ENCODE measurements around the gene NTHL1. TPM values are rescaled to one million over a fixed set of nuclear protein-coding genes. Genes with fewer than 3 reads are reported as not detected.

Gene NTHL1
- total and polyA plus RNA-seq, 10 of the 15 experiments (the other 5 are each of a cell fraction or from before 2014, with no cell fraction given): 0.85 to 54.7 (median 39.0) TPM

GRCh38 chr16:2008631-2009163, 38.9 kb downstream of the NTHL1 start:
- ChIA-PET POLR2A (interaction anchor here (0.6 to 2.2 kb wide), 5 partner anchors 12 to 526 kb away, joined by 3 to 14 read pairs (median 7); partner anchors contain the start of gene TRAF7), CTCF (interaction anchor here (1.3 to 1.4 kb wide), 3 partner anchors 8 to 132 kb away, joined by 3 to 8 read pairs (median 3); no protein-coding TSS in a partner anchor), RAD21 (ENCODE audit: unreplicated experiment) (interaction anchor here (1.3 kb wide), 1 partner anchor 18 kb away, joined by 3 read pairs; no protein-coding TSS in a partner anchor), SMC1A (ENCODE audit: uncharacterized antibody, unreplicated experiment) (interaction anchor here (1.1 to 1.9 kb wide), 3 partner anchors 27 to 147 kb away, joined by 3 to 5 read pairs (median 3); partner anchors contain the start of genes NOXO1, NTHL1, TRAF7 and TSC2)
- peaks cover 67% of the 10 kb centered on the region for H3K79me2 ChIP-seq (ENCODE audit: control insufficient read depth, insufficient read depth, low read length)
- no peak for DNase-seq (ENCODE audit: low read depth, low spot score)
- peak; percentile 5 for ATAC-seq
- under 1% methylated on average over 20 of the region's 23 CpGs for WGBS (ENCODE audit: insufficient coverage, insufficient replicate concordance, low lambda C conversion rate, missing lambda C conversion rate)
- peak overlapping the region; percentile 100 for H3K4me3 ChIP-seq
- in situ Hi-C loops (cut with MboI): no loop called here
- no peaks in the 10 kb centered on the region for H3K9me3 ChIP-seq (replicated peaks; ENCODE audit: control insufficient read depth, insufficient read depth, low read length)
- H3K27ac ChIP-seq (ENCODE audit: control insufficient read depth, insufficient read depth): peak overlapping the region; percentile 89
- peaks cover under 1% of the 10 kb centered on the region; the same call in 1 of the 2 replicates for H4K20me1 ChIP-seq (ENCODE audit: control insufficient read depth, insufficient read depth)
- no peaks in the 10 kb centered on the region for H3K27me3 ChIP-seq (replicated peaks in 1 of 2; ENCODE audit: control insufficient read depth in 2 of 2, insufficient read depth in 2 of 2, low read length in 1 of 2)
- FAIRE-seq: no peak
- peak overlapping the region; percentile 98 for H3K4me2 ChIP-seq (ENCODE audit: control insufficient read depth, insufficient read depth)
- H3K9ac ChIP-seq (ENCODE audit: control insufficient read depth, insufficient read depth, low read length): peak overlapping the region; percentile 92
- H3K36me3 ChIP-seq (ENCODE audit: control insufficient read depth in 2 of 2, insufficient read depth in 2 of 2, low read length in 1 of 2): peaks cover 0 to 3% of the 10 kb centered on the region in 2 experiments; a peak in 1 of 4 replicates
- H2AFZ ChIP-seq (ENCODE audit: control insufficient read depth, low read depth, low read length): no peak overlapping the region
- H3K4me1 ChIP-seq (ENCODE audit: control insufficient read depth, insufficient read depth, low read length): peaks cover 22% of the 10 kb centered on the region
- BruUV-seq (replicated peaks): no TSS peak
- intact Hi-C loops (cut with micrococcal nuclease; ENCODE audit: unreplicated experiment): loop anchor here (5.0 kb wide), 1 partner anchor 144 kb away; no protein-coding TSS in a partner anchor
- TF ChIP-seq TAF1 (IDR thresholded peaks at IDR 0.05; ENCODE audit: borderline replicate concordance, low read depth, low read length) (no peak), CHD2 (IDR thresholded peaks at IDR 0.05; ENCODE audit: borderline replicate concordance, low read depth, low read length) (no peak), TBL1XR1 (IDR thresholded peaks at IDR 0.05; ENCODE audit: low read depth, low read length) (no peak), EED (IDR thresholded peaks at IDR 0.05; ENCODE audit: low read depth) (0 out of 2 replicates have a peak, but pooled peaks have one; percentile 13), BCLAF1 (IDR thresholded peaks at IDR 0.05) (no peak), E2F4 (IDR thresholded peaks at IDR 0.05; ENCODE audit: low read depth, low read length) (peak; percentile 48; the same call in 1 of the 2 replicates), IKZF1 (conservative IDR thresholded peaks at IDR 0.05) (0 out of 2 replicates have a peak, but pooled peaks have one; percentile 37), RAD51 (IDR thresholded peaks at IDR 0.05) (no peak), CREB1 (IDR thresholded peaks at IDR 0.05; ENCODE audit: low read depth) (no peak), SMAD5 (IDR thresholded peaks at IDR 0.05; ENCODE audit: low read depth) (no peak), IRF3 (IDR thresholded peaks at IDR 0.05) (no peak), CHD4 (IDR thresholded peaks at IDR 0.05) (no peak), SRF (IDR thresholded peaks at IDR 0.05; ENCODE audit: low read depth in 2 of 2, low read length in 2 of 2) (no peak), IRF5 (IDR thresholded peaks at IDR 0.05; ENCODE audit: borderline replicate concordance) (no peak), ZNF24 (IDR thresholded peaks at IDR 0.05) (no peak)
